GM19351 (cell line): ENCODE data around the gene TMX2.
"Not testable (repeated sequence)": the region's sequence is repeated elsewhere in the genome, so short reads cannot be mapped to it uniquely, and the experiment has no call there.

Experiments used
- ATAC-seq: cut with Tn5 transposase; IDR thresholded peaks from one replicate; pipeline ENCODE4 v1.9.1; 2021; ENCODE audit warnings: mild to moderate bottlenecking, moderate library complexity; ENCODE audit not compliant: unreplicated experiment

Gene TMX2

GRCh38 chr11:57711414-57712255, 758 bp upstream of the TMX2 start, which contains the start of gene MED19:
TSS of gene MED19 (minus strand) at chr11:57712215. CDS start at chr11:57712179, 36 bp downstream.
- peak; percentile 45 for ATAC-seq

- no peak for ATAC-seq
Measured at GRCh38 chr11:57713835-57714234, 1.4 kb downstream of the TMX2 start.

DNA sequence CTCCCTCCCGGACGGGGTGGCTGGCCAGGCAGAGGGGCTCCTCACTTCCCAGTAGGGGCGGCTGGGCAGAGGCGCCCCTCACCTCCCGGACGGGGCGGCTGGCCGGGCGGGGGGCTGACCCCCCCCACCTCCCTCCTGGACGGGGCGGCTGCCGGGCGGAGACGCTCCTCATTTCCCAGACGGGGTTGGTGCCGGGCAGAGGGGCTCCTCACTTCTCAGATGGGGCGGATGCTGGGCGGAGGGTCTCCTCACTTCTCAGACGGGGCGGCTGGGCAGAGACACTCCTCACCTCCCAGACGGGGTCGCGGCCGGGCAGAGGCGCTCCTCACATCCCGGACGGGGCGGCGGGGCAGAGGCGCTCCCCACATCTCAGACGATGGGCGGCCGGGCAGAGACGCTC, 4.3 kb downstream of the TMX2 start:
- not testable (repeated sequence) for ATAC-seq

- no peak for ATAC-seq
Measured at GRCh38 chr11:57727185-57727584, 14.8 kb downstream of the TMX2 start.

DNA sequence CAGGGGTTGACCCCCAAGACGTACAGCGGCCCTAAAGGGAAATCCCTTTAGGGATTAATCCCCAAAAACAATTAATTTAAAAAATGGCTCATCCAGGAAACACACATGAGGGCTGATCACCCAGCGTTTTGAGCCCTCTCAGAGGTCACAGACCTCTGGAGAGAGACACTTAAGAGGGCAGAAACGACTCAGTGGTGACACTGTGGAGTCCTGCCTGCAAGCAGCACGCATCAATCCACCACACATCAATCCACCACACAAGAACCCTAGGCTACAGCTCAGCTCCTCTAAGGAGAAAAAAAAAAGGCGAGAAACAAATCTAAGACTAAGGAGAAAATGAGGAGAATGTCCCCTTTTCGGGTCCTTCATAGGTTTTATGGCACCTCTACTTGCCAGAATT, 16.4 kb downstream of the TMX2 start:
- ATAC-seq, result no peak

GRCh38 chr11:57729479-57729878, 17.1 kb downstream of the TMX2 start:
- no peak for ATAC-seq

DNA sequence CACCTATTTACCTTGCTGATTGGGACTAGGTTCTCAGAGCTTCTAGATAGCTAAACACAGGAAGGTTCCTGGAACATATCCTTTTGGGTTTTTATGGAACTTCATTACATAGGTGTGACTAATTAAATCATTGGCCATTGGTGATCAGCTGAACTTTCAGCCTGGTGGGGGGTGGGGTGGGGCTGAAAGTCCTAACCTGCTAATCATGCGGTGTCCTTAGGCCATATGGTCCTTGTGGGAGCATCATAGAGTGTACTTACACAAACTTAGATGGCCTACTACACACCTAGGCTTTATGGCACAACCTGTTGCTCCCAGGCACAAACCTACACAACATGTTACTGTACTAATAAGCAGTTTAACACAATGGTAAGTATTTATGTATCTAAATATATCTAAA, 20.3 kb downstream of the TMX2 start:
- ATAC-seq, result no peak

GRCh38 chr11:57735619-57736298, 23.4 kb downstream of the TMX2 start:
- ATAC-seq, result no peak

DNA sequence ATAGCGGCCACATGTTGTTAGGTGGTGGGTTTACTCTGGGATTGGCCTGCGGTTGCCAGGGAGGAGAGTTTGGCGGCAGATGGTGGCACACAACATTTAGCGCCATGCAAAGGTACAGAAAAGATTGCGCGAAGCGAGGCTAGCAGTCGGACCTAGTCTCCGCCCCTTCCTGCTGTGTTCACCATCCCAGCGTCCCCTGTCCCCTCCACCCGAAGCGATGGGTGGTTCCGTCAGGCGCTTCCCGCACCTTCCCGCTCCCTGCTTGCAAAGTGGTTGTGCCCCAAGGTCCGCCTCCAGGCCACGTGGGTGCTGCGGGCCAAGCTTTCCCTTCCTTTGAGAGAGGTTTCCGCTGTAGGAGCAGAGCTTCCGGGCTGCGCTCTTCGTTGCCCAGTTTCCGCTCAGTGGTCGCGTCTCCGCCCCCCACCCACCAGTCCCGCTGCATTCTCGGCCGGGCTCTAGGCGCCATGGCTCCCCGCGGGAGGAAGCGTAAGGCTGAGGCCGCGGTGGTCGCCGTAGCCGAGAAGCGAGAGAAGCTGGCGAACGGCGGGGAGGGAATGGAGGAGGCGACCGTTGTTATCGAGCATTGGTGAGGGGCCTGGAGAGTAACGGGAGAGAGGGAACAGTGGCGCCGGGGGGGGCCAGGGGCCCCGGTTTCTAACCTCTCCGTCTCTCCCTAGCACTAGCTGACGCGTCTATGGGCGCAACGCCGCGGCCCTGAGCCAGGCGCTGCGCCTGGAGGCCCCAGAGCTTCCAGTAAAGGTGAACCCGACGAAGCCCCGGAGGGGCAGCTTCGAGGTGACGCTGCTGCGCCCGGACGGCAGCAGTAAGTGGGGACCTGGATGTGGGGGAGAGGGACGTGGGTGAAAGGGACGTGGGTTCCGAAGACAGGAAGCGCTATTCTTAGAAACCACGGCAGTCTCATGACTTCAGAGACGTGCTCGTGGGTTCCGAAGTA, 29.0 kb downstream of the TMX2 start, which contains the start of gene SELENOH:
TSS of gene SELENOH (plus strand) at position 360 of the 955 bp plus-strand sequence. CDS start at position 465, 105 bp downstream.
- peak; percentile 87 for ATAC-seq

DNA sequence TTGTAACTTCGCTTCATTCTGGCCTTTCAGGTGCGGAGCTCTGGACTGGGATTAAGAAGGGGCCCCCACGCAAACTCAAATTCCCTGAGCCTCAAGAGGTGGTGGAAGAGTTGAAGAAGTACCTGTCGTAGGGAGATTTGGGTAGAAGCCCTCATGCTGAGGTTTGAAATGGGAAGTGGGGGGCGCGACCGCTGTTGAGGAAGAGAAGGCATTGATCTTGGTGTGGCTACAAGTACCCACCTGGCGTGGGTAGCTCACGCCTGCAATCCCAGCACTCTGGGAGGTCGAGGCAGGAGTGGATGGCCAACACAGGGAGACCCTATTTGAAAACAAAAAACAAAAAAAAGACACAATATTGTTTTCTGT, 29.7 kb downstream of the TMX2 start:
- no peak for ATAC-seq

DNA sequence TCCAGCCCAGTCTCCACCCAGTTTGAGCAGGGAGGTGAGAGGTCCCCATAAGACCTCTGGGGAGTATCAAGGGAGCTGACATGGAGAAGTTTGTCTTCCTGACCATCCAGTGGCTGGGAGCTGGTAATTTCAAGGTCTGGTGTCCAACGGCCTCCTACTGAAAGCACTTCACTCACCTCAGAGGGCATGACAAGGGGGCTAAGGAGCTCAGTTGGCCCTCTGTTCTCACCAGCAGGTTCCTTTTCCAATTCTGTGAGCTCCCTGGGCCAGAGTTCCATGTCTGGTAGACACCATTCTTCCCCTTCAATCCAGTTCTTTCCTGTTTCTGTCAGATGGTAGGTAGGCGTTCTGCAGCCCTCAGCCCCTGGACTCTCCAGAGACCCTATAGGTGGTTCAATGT, 32.0 kb downstream of the TMX2 start:
- ATAC-seq, result no peak

GRCh38 chr11:57745206-57745605, 32.8 kb downstream of the TMX2 start:
- no peak for ATAC-seq

- no peak for ATAC-seq
Measured at GRCh38 chr11:57746920-57747319, 34.5 kb downstream of the TMX2 start.

- no peak for ATAC-seq
Measured at GRCh38 chr11:57751176-57751575, 38.8 kb downstream of the TMX2 start.

DNA sequence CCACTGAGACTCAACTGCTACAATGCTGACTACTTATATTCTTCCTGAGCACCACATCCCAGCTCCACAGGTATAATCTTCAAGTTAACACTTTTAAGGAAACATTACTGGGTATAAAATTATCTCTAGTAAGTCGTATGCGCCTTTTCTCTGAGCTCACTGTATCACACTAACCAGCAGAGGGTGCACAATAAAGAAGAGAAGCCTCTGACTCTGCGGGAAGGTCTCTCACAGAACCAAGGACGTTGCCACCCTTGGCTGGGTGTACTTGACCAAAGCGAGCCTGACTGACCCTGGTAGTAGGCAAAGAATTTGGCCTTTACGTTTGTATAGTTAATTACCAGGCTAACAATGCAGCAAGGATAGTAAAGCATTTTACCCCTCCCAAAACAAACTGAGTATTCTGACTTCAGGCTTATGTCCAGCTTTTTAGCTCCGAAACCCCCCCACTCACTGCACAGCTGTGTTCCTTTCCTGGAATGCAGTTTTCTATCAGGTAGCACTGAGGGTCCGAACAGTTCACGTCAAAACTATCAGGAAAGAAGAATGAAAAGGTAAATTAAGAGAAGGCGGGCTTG, 39.4 kb downstream of the TMX2 start, which contains the start of gene BTBD18:
TSS of gene BTBD18 (minus strand) at position 144 of the 578 bp plus-strand sequence. CDS start 631 bp downstream, outside the sequence.
- ATAC-seq, result peak; percentile 61

DNA sequence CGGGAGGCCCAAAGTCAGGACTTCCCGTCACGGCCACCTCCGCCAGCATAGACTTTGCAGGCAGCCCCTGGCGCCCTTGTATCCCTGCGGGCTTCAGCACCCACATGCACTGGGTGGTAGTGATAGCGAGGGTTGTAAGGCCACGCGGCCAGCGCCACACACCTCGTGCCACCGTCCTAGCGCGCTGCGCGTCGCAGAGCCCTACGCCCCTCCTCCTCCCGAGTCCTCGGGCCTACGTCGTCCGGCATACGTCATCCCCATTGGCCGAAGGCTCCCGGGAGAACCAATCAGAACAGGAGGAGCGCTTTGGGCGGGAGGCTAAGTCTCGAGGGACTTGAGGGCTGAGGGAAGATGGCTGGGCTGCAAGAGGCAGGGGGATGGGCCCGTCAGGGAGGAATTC, 40.6 kb downstream of the TMX2 start:
- ATAC-seq, result no peak

- ATAC-seq, result no peak
Measured at GRCh38 chr11:57758174-57758573, 45.8 kb downstream of the TMX2 start.

DNA sequence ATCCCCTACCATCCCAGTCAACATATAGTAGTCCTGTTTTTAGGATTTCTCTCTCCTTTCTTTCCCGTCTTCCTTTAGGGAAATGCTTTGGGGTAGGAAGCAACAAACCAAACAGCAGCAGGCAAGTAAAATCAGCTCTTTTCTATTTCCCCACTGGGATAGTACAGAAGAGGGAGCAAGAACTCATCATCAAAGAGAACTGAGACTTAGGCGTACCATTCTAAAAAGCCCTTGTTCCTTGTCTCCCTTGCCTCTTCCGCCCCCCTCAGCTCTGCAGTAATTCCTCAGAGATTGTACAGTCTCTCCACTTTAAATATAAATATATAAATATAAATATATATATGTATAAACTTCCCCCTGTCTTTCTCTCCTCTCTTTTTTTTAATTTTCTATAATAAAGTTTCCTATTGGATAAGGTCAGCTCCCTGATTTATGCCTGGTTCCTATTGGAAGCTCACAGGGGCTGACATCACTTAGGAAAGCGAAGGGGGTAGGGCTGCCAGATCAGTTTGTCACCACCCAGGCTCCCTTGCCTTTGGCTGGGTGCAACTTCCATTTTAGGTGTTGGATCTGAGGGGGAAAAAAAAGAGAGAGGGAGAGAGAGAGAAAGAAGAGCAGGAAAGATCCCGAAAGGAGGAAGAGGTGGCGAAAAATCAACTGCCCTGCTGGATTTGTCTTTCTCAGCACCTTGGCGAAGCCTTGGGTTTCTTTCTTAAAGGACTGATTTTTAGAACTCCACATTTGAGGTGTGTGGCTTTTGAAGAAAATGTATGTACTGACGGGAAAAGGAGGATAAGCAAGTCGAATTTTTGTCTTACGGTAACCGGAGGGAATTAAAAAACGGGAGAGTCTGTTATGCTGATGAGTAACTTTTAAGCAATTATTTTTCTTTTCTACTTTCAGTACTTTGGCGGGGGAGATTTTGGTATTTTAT, 49.2 kb downstream of the TMX2 start, which contains the start of gene CTNND1:
TSS of gene CTNND1 (plus strand) at position 502 of the 934 bp plus-strand sequence. CDS start 29,677 bp downstream, outside the sequence.
- ATAC-seq, result peak; percentile 91

GRCh38 chr11:57762235-57762861, 50.0 kb downstream of the TMX2 start:
- ATAC-seq, result no peak
